HEK293 (cell line): Measurements from ENCODE around the gene KIAA1328.

ENCODE experiments used
- BCL11A ChIP-seq: fragments of 450-650 bp; formaldehyde crosslinking; IDR thresholded peaks from 2 replicates; pipeline ENCODE4 v1.5.1; 2016; ENCODE audit warnings: low read depth, missing biosample characterization, missing genetic modification characterization
- CTCF ChIP-seq: fragments of 450-650 bp; formaldehyde crosslinking; IDR thresholded peaks from 2 replicates; pipeline ENCODE4 v1.5.1; 2016; ENCODE audit warnings: missing biosample characterization, missing genetic modification characterization
- KLF9 ChIP-seq: fragments of 450-650 bp; formaldehyde crosslinking; IDR thresholded peaks from 2 replicates; pipeline ENCODE4 v1.5.1; 2016; ENCODE audit warnings: missing biosample characterization, missing genetic modification characterization, low read depth
- MYNN ChIP-seq: fragments of 450-650 bp; formaldehyde crosslinking; IDR thresholded peaks from 2 replicates; pipeline ENCODE4 v1.5.1; 2016; ENCODE audit warnings: missing biosample characterization, missing genetic modification characterization, borderline replicate concordance
- ZBTB44 ChIP-seq: fragments of 450-650 bp; IDR thresholded peaks from 2 replicates; pipeline ENCODE4 v1.5.1; 2018; ENCODE audit warnings: missing biosample characterization, mild to moderate bottlenecking, missing genetic modification characterization
- ZNF776 ChIP-seq: fragments of 450-650 bp; formaldehyde crosslinking; IDR thresholded peaks from 2 replicates; pipeline ENCODE4 v1.5.0; 2017; ENCODE audit warnings: missing biosample characterization, missing genetic modification characterization, borderline replicate concordance
- ZNF777 ChIP-seq: fragments of 450-650 bp; formaldehyde crosslinking; IDR thresholded peaks from 2 replicates; pipeline ENCODE4 v1.5.1; 2017; ENCODE audit warnings: missing biosample characterization, missing genetic modification characterization, borderline replicate concordance

GRCh38 chr18:36798738-36799473 lies 30.0 kb upstream of the KIAA1328 start:
- TF ChIP-seq CTCF (no peak), ZBTB44 (tag by site-specific recombination) (no peak), ZNF777 (tag by site-specific recombination) (no peak), KLF9 (tag by site-specific recombination) (no peak), BCL11A (no peak), MYNN (tag by site-specific recombination) (no peak), ZNF776 (tag by site-specific recombination) (no peak)
